H1 (cell line): ENCODE results near the gene SLC13A4. TPM values are rescaled to one million over a fixed set of nuclear protein-coding genes. Genes with fewer than 3 reads are reported as not detected.

Experiments
- CTCF ChIA-PET: fragments of 300-600 bp; sonication (Branson Sonifier 250); formaldehyde crosslinking; loops from one replicate; lab custom pipeline; 2021; ENCODE audit not compliant: partially characterized antibody; lab: Charles Lee
- POLR2A ChIA-PET: fragments of 300-600 bp; sonication (Branson Sonifier 250); formaldehyde crosslinking; loops from one replicate; lab custom pipeline; 2021; ENCODE audit warnings: inconsistent platforms; ENCODE audit not compliant: partially characterized antibody; lab: Charles Lee
- DNase-seq, 2 experiments: peaks; one replicate each; pipeline versions ENCODE4 v3.0.0 to v3.0.0-alpha.2; 2010 to 2022; ENCODE audit warnings: low spot score in 2 of 2, low read depth in 1 of 2, mixed read lengths in 1 of 2
- FAIRE-seq: peaks from 2 replicates; lab custom pipeline; 2011; peaks lifted over from hg19 to GRCh38; lab: Jason Lieb, UNC
- H2AFZ ChIP-seq: 2 replicates; pipeline ENCODE4 v1.8.1; 2012; ENCODE audit warnings: low read length, inconsistent platforms
- H2AK5ac ChIP-seq: 2 replicates; pipeline ENCODE4 v1.6.1; 2013; ENCODE audit warnings: low read depth, low read length
- H2BK120ac ChIP-seq: replicated peaks from 2 replicates; pipeline ENCODE3; 2013; ENCODE audit warnings: low read depth, low read length, inconsistent platforms
- H2BK12ac ChIP-seq: 2 replicates; pipeline ENCODE4 v1.6.1; 2013; ENCODE audit warnings: low read depth, low read length
- H2BK15ac ChIP-seq: 2 replicates; pipeline ENCODE4 v1.6.1; 2013; ENCODE audit warnings: low read length
- H2BK20ac ChIP-seq: 2 replicates; pipeline ENCODE4 v1.6.1; 2013; ENCODE audit warnings: low read length
- H2BK5ac ChIP-seq: 2 replicates; pipeline ENCODE4 v1.6.1; 2013; ENCODE audit warnings: low read depth, low read length
- H3K14ac ChIP-seq: 2 replicates; pipeline ENCODE4 v1.6.1; 2013; ENCODE audit warnings: inconsistent platforms; ENCODE audit not compliant: insufficient read length
- H3K18ac ChIP-seq: 2 replicates; pipeline ENCODE4 v1.6.1; 2013; ENCODE audit warnings: low read length; ENCODE audit errors: extremely low read depth
- H3K23ac ChIP-seq: 2 replicates; pipeline ENCODE4 v1.6.1; 2013; ENCODE audit warnings: inconsistent platforms; ENCODE audit not compliant: insufficient read length
- H3K23me2 ChIP-seq: 2 replicates; pipeline ENCODE4 v1.6.1; 2013; ENCODE audit warnings: low read depth, low read length
- H3K27ac ChIP-seq: 2 replicates; pipeline ENCODE4 v1.6.1; 2011; ENCODE audit warnings: low read depth, low read length, inconsistent platforms
- H3K27me3 ChIP-seq, 4 experiments: replicated peaks in 1 of 4; 1 replicate in 1 of 4; 2 replicates in 3 of 4; pipeline versions ENCODE4 v1.6.1 to v1.8.1; 2011 to 2013; ENCODE audit warnings: low read length in 3 of 4, mild to moderate bottlenecking in 3 of 4, inconsistent platforms in 2 of 4, mixed read lengths in 2 of 4, moderate library complexity in 1 of 4; ENCODE audit not compliant: control insufficient read depth in 3 of 4, insufficient read depth in 3 of 4; ENCODE audit errors: extremely low read depth in 1 of 4
- H3K36me3 ChIP-seq, 4 experiments: 2 replicates each; pipeline versions ENCODE4 v1.6.1 to v1.8.1; 2011 to 2013; ENCODE audit warnings: mild to moderate bottlenecking in 4 of 4, low read length in 3 of 4, moderate library complexity in 2 of 4, control low read depth in 1 of 4, inconsistent platforms in 1 of 4; ENCODE audit not compliant: insufficient read depth in 4 of 4, control insufficient read depth in 2 of 4
- H3K4ac ChIP-seq: replicated peaks from 2 replicates; pipeline ENCODE3; 2013; ENCODE audit warnings: low read length, low read depth, mixed read lengths, inconsistent platforms; ENCODE audit not compliant: insufficient read length
- H3K4me1 ChIP-seq, 4 experiments: replicated peaks in 1 of 4; 1 replicate in 1 of 4; 2 replicates in 3 of 4; pipeline versions ENCODE4 v1.6.1 to v1.8.1; 2011 to 2013; ENCODE audit warnings: low read length in 3 of 4, inconsistent platforms in 2 of 4, mixed read lengths in 1 of 4; ENCODE audit not compliant: insufficient read depth in 4 of 4, control insufficient read depth in 3 of 4
- H3K4me2 ChIP-seq, 2 experiments: 2 replicates each; pipeline versions ENCODE4 v1.6.1 to v1.8.1; 2011 to 2013; ENCODE audit warnings: low read depth in 2 of 2, low read length in 2 of 2, control low read depth in 1 of 2, inconsistent platforms in 1 of 2, mild to moderate bottlenecking in 1 of 2; ENCODE audit not compliant: insufficient read depth in 1 of 2
- H3K4me3 ChIP-seq, 4 experiments: fragments of 200-600, 300-600 bp in 1 of 4; sonication (generic), shearing (Covaris generic), sonication (Bioruptor Twin) in 1 of 4; 2 replicates each; pipeline versions ENCODE4 v1.5.1 to v1.8.1; 2011 to 2016; ENCODE audit warnings: low read length in 4 of 4, low read depth in 3 of 4, control low read depth in 2 of 4, inconsistent platforms in 2 of 4, mild to moderate bottlenecking in 2 of 4, mixed read lengths in 1 of 4, moderate library complexity in 1 of 4; ENCODE audit not compliant: insufficient read depth in 2 of 4; ENCODE audit errors: extremely low read depth in 1 of 4
- H3K56ac ChIP-seq: replicated peaks from 2 replicates; pipeline ENCODE3; 2013; ENCODE audit warnings: low read depth, mild to moderate bottlenecking, mixed read lengths, low read length, inconsistent platforms; ENCODE audit not compliant: insufficient read length
- H3K79me1 ChIP-seq: 2 replicates; pipeline ENCODE4 v1.6.1; 2013; ENCODE audit warnings: low read depth, low read length, control low read depth
- H3K79me2 ChIP-seq, 2 experiments: 2 replicates each; pipeline versions ENCODE4 v1.6.1 to v1.8.1; 2012 to 2013; ENCODE audit warnings: low read length in 2 of 2, mild to moderate bottlenecking in 2 of 2, inconsistent platforms in 1 of 2; ENCODE audit not compliant: insufficient read depth in 2 of 2, control insufficient read depth in 1 of 2
- H3K9ac ChIP-seq, 4 experiments: replicated peaks in 1 of 4; 1 replicate in 1 of 4; 2 replicates in 3 of 4; pipeline versions ENCODE4 v1.6.1 to v1.8.1; 2011 to 2013; ENCODE audit warnings: low read depth in 3 of 4, low read length in 3 of 4, control low read depth in 2 of 4, mild to moderate bottlenecking in 2 of 4, moderate library complexity in 2 of 4, inconsistent platforms in 1 of 4; ENCODE audit errors: extremely low read depth in 1 of 4
- H3K9me3 ChIP-seq, 2 experiments: 2 replicates each; pipeline versions ENCODE4 v1.6.1 to v1.8.1; 2012 to 2013; ENCODE audit warnings: mild to moderate bottlenecking in 2 of 2, moderate library complexity in 2 of 2, control low read depth in 1 of 2, inconsistent platforms in 1 of 2, low read depth in 1 of 2, low read length in 1 of 2, mixed read lengths in 1 of 2; ENCODE audit not compliant: insufficient read depth in 2 of 2
- H4K20me1 ChIP-seq, 2 experiments: replicated peaks in 1 of 2; 2 replicates each; pipeline versions ENCODE3 to v1.8.1; 2011 to 2013; ENCODE audit warnings: inconsistent platforms in 2 of 2, low read length in 2 of 2, mild to moderate bottlenecking in 1 of 2; ENCODE audit not compliant: insufficient read depth in 2 of 2, control insufficient read depth in 1 of 2
- H4K5ac ChIP-seq: 2 replicates; pipeline ENCODE4 v1.6.1; 2013; ENCODE audit warnings: low read length, low read depth, mixed read lengths, inconsistent platforms; ENCODE audit not compliant: insufficient read length
- H4K8ac ChIP-seq: 2 replicates; pipeline ENCODE4 v1.8.0; 2013; ENCODE audit warnings: mild to moderate bottlenecking, moderate library complexity, low read length, inconsistent platforms; ENCODE audit not compliant: insufficient read depth; ENCODE audit errors: extremely low read depth
- H4K91ac ChIP-seq: replicated peaks from 2 replicates; pipeline ENCODE3; 2013; ENCODE audit warnings: low read length, mixed read lengths, inconsistent platforms; ENCODE audit not compliant: insufficient read length
- BACH1 ChIP-seq: IDR thresholded peaks from 2 replicates; pipeline ENCODE4 v1.6.1; 2012; ENCODE audit warnings: low read length, improper control_type of control experiment
- CBX8 ChIP-seq: fragments of 300-800, 300-1000 bp; sonication (generic); IDR thresholded peaks from 2 replicates; pipeline ENCODE4 v1.7.1; 2016; ENCODE audit warnings: low read depth, low read length, borderline replicate concordance
- FOSL1 ChIP-seq: IDR thresholded peaks from 2 replicates; pipeline ENCODE4 v1.6.1; 2011; ENCODE audit warnings: mild to moderate bottlenecking, low read depth, low read length, moderate library complexity; ENCODE audit not compliant: insufficient read depth
- HDAC6 ChIP-seq: IDR thresholded peaks from one replicate; pipeline ENCODE4 v1.7.1; 2012; ENCODE audit warnings: low read depth, mild to moderate bottlenecking, inconsistent platforms, low read length, moderate library complexity
- POU5F1 ChIP-seq: IDR thresholded peaks from 2 replicates; pipeline ENCODE4 v1.6.1; 2011; ENCODE audit warnings: low read depth, mild to moderate bottlenecking, low read length, moderate library complexity
- RBBP5 ChIP-seq: IDR thresholded peaks from 2 replicates; pipeline ENCODE4 v1.7.1; 2012; ENCODE audit warnings: low read depth, mild to moderate bottlenecking, inconsistent platforms, low read length, moderate library complexity, borderline replicate concordance
- RFX5 ChIP-seq: IDR thresholded peaks from 2 replicates; pipeline ENCODE4 v1.6.1; 2011; ENCODE audit warnings: low read depth, low read length, improper control_type of control experiment, borderline replicate concordance
- RXRA ChIP-seq: IDR thresholded peaks from 2 replicates; pipeline ENCODE4 v1.6.1; 2011; ENCODE audit warnings: low read depth, mild to moderate bottlenecking, low read length, moderate library complexity; ENCODE audit not compliant: insufficient read depth
- SIX5 ChIP-seq: IDR thresholded peaks from 2 replicates; pipeline ENCODE4 v1.6.1; 2011; ENCODE audit warnings: mild to moderate bottlenecking, low read depth, low read length
- SRF ChIP-seq: IDR thresholded peaks from 2 replicates; pipeline ENCODE4 v1.6.1; 2011; ENCODE audit warnings: mild to moderate bottlenecking, low read depth, low read length, moderate library complexity
- TBP ChIP-seq: IDR thresholded peaks from 2 replicates; pipeline ENCODE4 v1.6.1; 2011; ENCODE audit warnings: low read depth, low read length, improper control_type of control experiment
- WGBS, 2 experiments: shearing (Covaris generic) in 1 of 2; methylation state at CpG; one replicate each; pipeline versions ENCODE4 v1.1.6 to v1.1.7; 2013 to 2015; ENCODE audit warnings: low lambda C conversion rate in 2 of 2, mixed read lengths in 2 of 2, inconsistent platforms in 1 of 2, low coverage in 1 of 2, missing lambda C conversion rate in 1 of 2; ENCODE audit not compliant: insufficient replicate concordance in 2 of 2, insufficient coverage in 1 of 2, insufficient read length in 1 of 2; ENCODE audit errors: extremely low coverage in 1 of 2, missing lambda C conversion rate in 1 of 2; 5-methylcytosine and 5-hydroxymethylcytosine counted together
- polyA plus RNA-seq, 7 experiments: library from polyadenylated mRNA; depleted of rRNA in 3 of 7; stranded (reverse) in 5 of 7; unstranded in 2 of 7; fragments of >200 nt in 5 of 7; fragments of 200-250 nt in 2 of 7; gene quantifications; 1 replicate in 5 of 7; 2 replicates in 1 of 7; 4 replicates in 1 of 7; pipeline versions ENCODE4 v1.2.1 to v1.2.3, GENCODE V29; 2011 to 2013; ENCODE audit warnings: missing spikeins in 2 of 7, mixed read lengths in 2 of 7
- total RNA-seq: library from RNA; stranded (reverse); fragmentation: NEBNext Ultra II Directional; extraction: Animal tissue kit (Norgen Biotek cat#: 25700); gene quantifications from 2 replicates; pipeline ENCODE4 v1.2.1, GENCODE V29; 2021
- TF ChIP-seq, protein P1 (sequence below): IDR thresholded peaks from 2 replicates; pipeline ENCODE4 v1.6.1; 2012; ENCODE audit warnings: inconsistent platforms

Gene SLC13A4
- total and polyA plus RNA-seq, 2 of the 8 experiments (the other 6 are each of a cell fraction or from before 2014, with no cell fraction given): 3.9 to 7.5 TPM

DNA sequence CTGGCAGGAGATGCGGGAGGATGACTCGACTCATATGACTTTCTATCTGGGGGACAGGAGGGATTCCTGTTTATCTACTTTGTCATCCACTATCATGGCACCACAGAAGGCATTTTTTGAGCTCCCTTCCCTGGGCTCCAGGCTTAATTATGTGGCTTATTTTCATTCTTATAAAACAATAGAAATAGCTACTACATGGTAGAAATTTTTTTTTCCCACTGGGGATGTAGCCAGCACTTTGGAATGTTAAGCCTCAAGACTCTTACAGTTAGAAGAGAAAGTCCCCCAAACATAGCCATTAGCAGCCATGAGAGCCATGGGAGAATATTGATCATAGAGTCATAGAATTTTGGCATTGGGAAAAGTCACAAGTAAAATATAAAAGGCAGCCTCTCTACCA, 35.3 kb upstream of the SLC13A4 start:
- no peak for DNase-seq
- H2BK5ac ChIP-seq: no peak overlapping the region
- no peaks in the 10 kb centered on the region; a peak in 2 of 7 replicates for H3K4me1 ChIP-seq
- H3K79me2 ChIP-seq: no peaks in the 10 kb centered on the region
- H3K23ac ChIP-seq: no peak overlapping the region
- no peak overlapping the region for H3K27ac ChIP-seq
- CTCF ChIA-PET: no interaction called here
- H3K56ac ChIP-seq: no peak overlapping the region
- H2AK5ac ChIP-seq: no peak overlapping the region
- no peak overlapping the region for H3K18ac ChIP-seq
- H2AFZ ChIP-seq: no peak overlapping the region
- H3K23me2 ChIP-seq: no peaks in the 10 kb centered on the region
- H2BK15ac ChIP-seq: no peak overlapping the region
- no peak overlapping the region for H3K4me3 ChIP-seq
- no peaks in the 10 kb centered on the region for H3K9me3 ChIP-seq
- WGBS, 2 experiments: 93% methylated on average over 2 of the region's 2 CpGs; no CpG with 5 or more reads in 1 of the 2 experiments
- no peak for TF ChIP-seq SRF
- no peak for TF ChIP-seq BACH1
- TF ChIP-seq, protein P1, sequence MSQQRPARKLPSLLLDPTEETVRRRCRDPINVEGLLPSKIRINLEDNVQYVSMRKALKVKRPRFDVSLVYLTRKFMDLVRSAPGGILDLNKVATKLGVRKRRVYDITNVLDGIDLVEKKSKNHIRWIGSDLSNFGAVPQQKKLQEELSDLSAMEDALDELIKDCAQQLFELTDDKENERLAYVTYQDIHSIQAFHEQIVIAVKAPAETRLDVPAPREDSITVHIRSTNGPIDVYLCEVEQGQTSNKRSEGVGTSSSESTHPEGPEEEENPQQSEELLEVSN: no peak
- TF ChIP-seq POU5F1: no peak
- TF ChIP-seq TBP: no peak
- TF ChIP-seq RBBP5: no peak
- no peak for TF ChIP-seq RXRA
- TF ChIP-seq CBX8: no peak
- no peak for TF ChIP-seq SIX5
- no peak for TF ChIP-seq HDAC6
- no peak for TF ChIP-seq RFX5
- no peak for TF ChIP-seq FOSL1
- H3K4ac ChIP-seq: no peak overlapping the region
- H3K9ac ChIP-seq: no peak overlapping the region
- no peak overlapping the region for H4K8ac ChIP-seq
- no peak overlapping the region for H4K91ac ChIP-seq
- H3K36me3 ChIP-seq: no peaks in the 10 kb centered on the region
- H2BK120ac ChIP-seq: no peak overlapping the region
- H3K4me2 ChIP-seq: no peak overlapping the region
- no peak overlapping the region for H4K5ac ChIP-seq
- no peaks in the 10 kb centered on the region for H3K27me3 ChIP-seq
- POLR2A ChIA-PET: no interaction called here
- H3K79me1 ChIP-seq: no peaks in the 10 kb centered on the region
- no peak overlapping the region for H2BK12ac ChIP-seq
- H3K14ac ChIP-seq: no peak overlapping the region
- FAIRE-seq: no peak
- H2BK20ac ChIP-seq: no peak overlapping the region
- no peaks in the 10 kb centered on the region for H4K20me1 ChIP-seq
